ENCODE results near the gene PIP4K2A. TPM values are rescaled to one million over a fixed set of nuclear protein-coding genes. Genes with fewer than 3 reads are reported as not detected.

PIP4K2A gene
- total RNA-seq, 1 experiment from 2014 or later = 20.2 TPM

- no peak overlapping the region for H3K9ac ChIP-seq (ENCODE audit: low read length)
- H3K4me2 ChIP-seq (ENCODE audit: low read length) = peak overlapping the region; percentile 86
- H3K9me3 ChIP-seq (ENCODE audit: low read length) = no peaks in the 10 kb centered on the region
- H4K20me1 ChIP-seq (ENCODE audit: low read length) = no peaks in the 10 kb centered on the region
- H3K79me2 ChIP-seq (ENCODE audit: low read length) = peaks cover 77% of the 10 kb centered on the region
- no peaks in the 10 kb centered on the region for H3K27me3 ChIP-seq (ENCODE audit: low read length)
- intact Hi-C loops (cut with micrococcal nuclease) = loop anchor here (5.0 kb wide), 1 partner anchor 331 kb away; no protein-coding TSS in a partner anchor
- H3F3A ChIP-seq (ENCODE audit: low read length, unreplicated experiment) = peaks cover 3% of the 10 kb centered on the region
- H3K9me2 ChIP-seq (replicated peaks; ENCODE audit: low read length) = no peaks in the 10 kb centered on the region
- H3K36me3 ChIP-seq (ENCODE audit: low read depth, low read length) = no peaks in the 10 kb centered on the region
- CTCF ChIA-PET = no interaction called here
- H2AFZ ChIP-seq (ENCODE audit: low read length) = no peak overlapping the region
- H3K4me3 ChIP-seq (ENCODE audit: low read length) = no peak overlapping the region
- H3K4me1 ChIP-seq (ENCODE audit: insufficient read depth, low read length) = peaks cover 55% of the 10 kb centered on the region
- peak overlapping the region; percentile 58 for H3K27ac ChIP-seq (ENCODE audit: low read length)
- no TSS peak for BruUV-seq (replicated peaks)
- POLR2A ChIA-PET (ENCODE audit: unreplicated experiment) = interaction anchor here (0.5 kb wide), 1 partner anchor 41 kb away, joined by 6 read pairs; no protein-coding TSS in a partner anchor
- ATAC-seq = no peak
- TF ChIP-seq CTCF (conservative IDR thresholded peaks at IDR 0.05; ENCODE audit: low read depth, low read length) = no peak
- TF ChIP-seq EZH2 (IDR thresholded peaks at IDR 0.05; ENCODE audit: low read length, unreplicated experiment) = no peak
- no peak for TF ChIP-seq EZH2phosphoT487 (IDR thresholded peaks at IDR 0.05; ENCODE audit: borderline replicate concordance, low read length)
- DNase-seq = no peak
Observed at GRCh38 chr10:22656036-22656435, 58.3 kb downstream of the PIP4K2A start.

- Histone ChIP-seq H3K36me3 (ENCODE audit: low read depth, low read length) (no peaks in the 10 kb centered on the region), H3K4me3 (ENCODE audit: low read length) (peak overlapping the region; percentile 60), H3K9ac (ENCODE audit: low read length) (peak overlapping the region; percentile 39), H3K79me2 (ENCODE audit: low read length) (peaks cover 75% of the 10 kb centered on the region), H3K4me2 (ENCODE audit: low read length) (peak overlapping the region; percentile 86), H2AFZ (ENCODE audit: low read length) (0 out of 2 replicates have a peak overlapping the region, but pooled peaks have one; percentile 23), H3K4me1 (ENCODE audit: insufficient read depth, low read length) (peaks cover 49% of the 10 kb centered on the region), H3K27ac (ENCODE audit: low read length) (peak overlapping the region; percentile 88), H3K27me3 (ENCODE audit: low read length) (no peaks in the 10 kb centered on the region), H4K20me1 (ENCODE audit: low read length) (no peaks in the 10 kb centered on the region), H3F3A (ENCODE audit: low read length, unreplicated experiment) (peaks cover 3% of the 10 kb centered on the region), H3K9me2 (replicated peaks; ENCODE audit: low read length) (no peaks in the 10 kb centered on the region), H3K9me3 (ENCODE audit: low read length) (no peaks in the 10 kb centered on the region)
- POLR2A ChIA-PET (ENCODE audit: unreplicated experiment) = interaction anchor here (0.5 to 0.6 kb wide), 2 partner anchors 29 to 42 kb away, joined by 6 to 11 read pairs; no protein-coding TSS in a partner anchor
- BruUV-seq (replicated peaks) = no TSS peak
- intact Hi-C loops (cut with micrococcal nuclease) = loop anchor here (1.0 to 5.0 kb wide), 3 partner anchors 35 to 332 kb away; partner anchors contain the start of gene PIP4K2A
- CTCF ChIA-PET = interaction anchor here (0.7 kb wide), 1 partner anchor 1466 kb away, joined by 3 read pairs; no protein-coding TSS in a partner anchor
- peak; percentile 87 for ATAC-seq
- peak; percentile 93 for DNase-seq
- TF ChIP-seq EZH2phosphoT487 (IDR thresholded peaks at IDR 0.05; ENCODE audit: borderline replicate concordance, low read length) = no peak
- no peak for TF ChIP-seq EZH2 (IDR thresholded peaks at IDR 0.05; ENCODE audit: low read length, unreplicated experiment)
- TF ChIP-seq CTCF (conservative IDR thresholded peaks at IDR 0.05; ENCODE audit: low read depth, low read length) = no peak; the same call in 1 of the 2 replicates
Observed at GRCh38 chr10:22655312-22655981, 58.9 kb downstream of the PIP4K2A start.

Measured in PC-3 (cell line).